AG04450 (cell line): ENCODE measurements around the gene RARRES1. TPM values are rescaled to one million over a fixed set of nuclear protein-coding genes. Genes with fewer than 3 reads are reported as not detected.

Experiments used
- CTCF ChIA-PET: fragments of 300-600, 350-600 bp; formaldehyde crosslinking; extraction: SDS; loops from one replicate; lab custom pipeline; 2022; ENCODE audit warnings: antibody characterized with exemption, inconsistent platforms; lab: Charles Lee
- POLR2A ChIA-PET: fragments of 350-600 bp; formaldehyde crosslinking; extraction: SDS; loops from one replicate; lab custom pipeline; 2021; ENCODE audit warnings: antibody characterized with exemption, inconsistent platforms; lab: Yijun Ruan, JAX
- DNase-seq: peaks from one replicate; pipeline ENCODE4 v3.0.0-alpha.2; 2011; ENCODE audit warnings: low read depth, low spot score
- H3K27ac ChIP-seq: one replicate; pipeline ENCODE4 v1.5.1; 2012; ENCODE audit warnings: low read depth, low read length, control low read depth
- H3K27me3 ChIP-seq: one replicate; pipeline ENCODE4 v1.6.0; 2012; ENCODE audit warnings: low read length; ENCODE audit not compliant: control insufficient read depth, insufficient read depth
- H3K4me3 ChIP-seq: 2 replicates; pipeline ENCODE4 v1.5.1; 2011; ENCODE audit warnings: mild to moderate bottlenecking, low read depth, low read length, control low read depth
- H3K9me3 ChIP-seq: 2 replicates; pipeline ENCODE4 v1.5.1; 2012; ENCODE audit warnings: low read length; ENCODE audit not compliant: control insufficient read depth, insufficient read depth
- CTCF ChIP-seq: IDR thresholded peaks from 2 replicates; pipeline ENCODE4 v1.5.1; 2011; ENCODE audit warnings: low read depth, low read length, control low read depth, inconsistent platforms
- polyA plus RNA-seq: library from polyadenylated mRNA; depleted of rRNA; stranded (reverse); fragments of >200 nt; gene quantifications from 2 replicates; pipeline ENCODE4 v1.2.3, GENCODE V29; 2011

Gene RARRES1
- polyA plus RNA-seq, 1 experiment: 50.4 TPM

DNA sequence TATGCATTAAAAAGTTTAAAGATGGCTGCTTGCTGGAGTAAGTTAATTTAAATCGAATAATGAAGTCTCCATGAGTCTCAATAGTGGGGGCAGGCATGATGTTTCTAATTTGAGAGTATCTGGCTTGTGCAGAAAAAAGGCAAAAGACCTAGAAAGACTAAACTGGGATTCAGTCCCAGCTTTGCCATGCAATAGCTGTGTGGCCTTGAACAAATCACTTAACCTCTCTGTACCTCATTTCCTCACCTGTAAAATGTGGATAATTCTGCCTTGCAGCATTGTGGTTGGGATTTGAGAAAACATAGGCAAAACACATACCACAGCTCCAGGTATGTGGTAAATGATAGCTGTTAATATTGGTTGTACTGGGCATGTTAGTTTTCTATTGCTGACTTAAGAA, 68.4 kb downstream of the RARRES1 start:
- DNase-seq: no peak
- POLR2A ChIA-PET: no interaction called here
- no peaks in the 10 kb centered on the region for H3K27me3 ChIP-seq
- TF ChIP-seq CTCF: no peak
- CTCF ChIA-PET: interaction anchor here (0.6 to 6.5 kb wide), 4 partner anchors 6 to 128 kb away, joined by 3 to 85 read pairs (median 20); partner anchors contain the start of gene LXN
- no peak overlapping the region for H3K4me3 ChIP-seq
- no peak overlapping the region for H3K27ac ChIP-seq
- no peaks in the 10 kb centered on the region for H3K9me3 ChIP-seq

DNA sequence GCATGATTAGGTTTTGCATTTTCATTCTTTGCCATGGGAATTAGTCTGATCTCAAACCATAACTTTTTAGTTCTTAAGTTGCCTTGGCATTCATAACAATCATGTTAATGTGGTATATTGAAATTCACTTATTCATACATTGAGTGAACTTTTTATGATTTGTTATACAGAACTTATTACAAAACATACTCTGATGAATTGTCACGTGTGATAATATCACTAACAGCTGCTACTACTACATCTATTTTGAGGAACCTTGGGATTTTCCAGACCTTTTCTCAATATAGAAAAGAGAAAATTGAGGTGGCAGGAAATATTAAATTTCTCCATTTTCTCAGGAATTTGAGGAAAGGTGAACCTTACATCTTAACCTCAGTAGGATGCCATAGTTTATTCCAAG, 69.0 kb downstream of the RARRES1 start:
- no peak for DNase-seq
- no peak for TF ChIP-seq CTCF
- POLR2A ChIA-PET: no interaction called here
- H3K27me3 ChIP-seq: no peaks in the 10 kb centered on the region
- no peaks in the 10 kb centered on the region for H3K9me3 ChIP-seq
- no peak overlapping the region for H3K4me3 ChIP-seq
- H3K27ac ChIP-seq: no peak overlapping the region
- CTCF ChIA-PET: interaction anchor here (1.2 to 6.5 kb wide), 5 partner anchors 7 to 597 kb away, joined by 4 to 85 read pairs (median 11); partner anchors contain the start of gene LXN

DNA sequence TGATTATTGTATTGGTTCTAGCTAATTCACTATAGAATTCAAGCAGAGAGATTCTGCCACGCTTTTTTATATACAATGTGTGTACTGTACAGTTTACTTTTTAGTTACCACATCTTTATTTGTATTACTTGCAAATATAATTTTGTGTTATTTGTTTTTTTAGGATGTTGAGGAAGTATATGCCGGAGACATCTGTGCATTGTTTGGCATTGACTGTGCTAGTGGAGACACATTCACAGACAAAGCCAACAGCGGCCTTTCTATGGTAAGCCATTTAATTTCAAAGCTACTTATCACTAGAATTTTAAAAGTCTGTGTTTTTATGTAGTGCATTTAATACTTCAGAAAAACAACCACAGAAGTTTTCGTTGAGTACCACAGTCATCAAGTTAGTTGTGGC, 71.5 kb downstream of the RARRES1 start:
- TF ChIP-seq CTCF: no peak
- no peak for DNase-seq
- Histone ChIP-seq H3K4me3 (no peak overlapping the region), H3K27ac (no peak overlapping the region), H3K9me3 (no peaks in the 10 kb centered on the region), H3K27me3 (no peaks in the 10 kb centered on the region)
- ChIA-PET POLR2A (interaction anchor here (0.7 kb wide), 1 partner anchor 131 kb away, joined by 3 read pairs; no protein-coding TSS in a partner anchor), CTCF (interaction anchor here (0.6 to 6.5 kb wide), 16 partner anchors 10 to 599 kb away, joined by 3 to 268 read pairs (median 14); partner anchors contain the start of genes GFM1, LXN and MLF1)

DNA sequence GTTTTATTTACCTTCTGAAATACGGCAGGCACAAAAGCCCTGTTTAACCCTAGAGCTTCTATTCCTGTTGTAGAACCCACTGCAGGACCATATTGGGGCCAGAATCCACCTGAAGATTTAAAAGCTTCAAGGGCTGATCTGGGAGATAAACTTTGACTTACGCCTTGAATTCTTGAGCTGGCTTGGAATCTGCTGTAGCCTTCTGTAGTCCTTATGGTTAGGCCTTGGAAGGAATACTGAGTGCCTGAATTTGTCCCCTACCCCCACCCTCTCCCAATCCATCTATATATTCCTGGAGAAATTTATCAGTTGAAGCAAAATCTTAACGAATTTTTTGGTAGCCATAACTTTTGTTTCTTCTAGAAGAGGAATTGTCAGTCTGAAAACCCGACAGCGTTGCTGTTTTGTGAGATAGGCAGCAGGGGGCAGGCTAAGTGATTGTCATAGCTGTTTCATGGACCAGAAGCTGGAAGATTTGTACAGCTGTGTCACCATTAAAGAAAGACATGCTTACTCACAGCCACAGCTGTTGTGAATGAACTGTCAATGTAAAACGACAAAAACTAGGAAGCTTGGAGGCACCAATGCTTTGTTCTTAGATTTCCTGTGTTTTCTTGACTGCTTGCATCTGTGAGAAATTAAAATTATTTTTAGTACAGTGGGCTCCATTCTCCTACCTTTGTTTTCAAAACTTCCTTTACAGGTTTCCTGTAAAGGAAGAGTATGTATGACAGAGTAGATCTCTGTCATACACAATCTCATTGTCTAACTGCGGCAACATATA, 72.6 kb downstream of the RARRES1 start:
- no peaks in the 10 kb centered on the region for H3K9me3 ChIP-seq
- POLR2A ChIA-PET: interaction anchor here (0.5 to 1.3 kb wide), 3 partner anchors 15 to 130 kb away, joined by 3 to 10 read pairs (median 8); no protein-coding TSS in a partner anchor
- TF ChIP-seq CTCF: peak; percentile 76
- H3K4me3 ChIP-seq: no peak overlapping the region
- DNase-seq: peak; percentile 55
- H3K27me3 ChIP-seq: no peaks in the 10 kb centered on the region
- CTCF ChIA-PET: interaction anchor here (0.7 to 6.5 kb wide), 48 partner anchors 8 to 1056 kb away, joined by 3 to 268 read pairs (median 5); partner anchors contain the start of genes GFM1, LXN, MFSD1 and MLF1
- no peak overlapping the region for H3K27ac ChIP-seq

DNA sequence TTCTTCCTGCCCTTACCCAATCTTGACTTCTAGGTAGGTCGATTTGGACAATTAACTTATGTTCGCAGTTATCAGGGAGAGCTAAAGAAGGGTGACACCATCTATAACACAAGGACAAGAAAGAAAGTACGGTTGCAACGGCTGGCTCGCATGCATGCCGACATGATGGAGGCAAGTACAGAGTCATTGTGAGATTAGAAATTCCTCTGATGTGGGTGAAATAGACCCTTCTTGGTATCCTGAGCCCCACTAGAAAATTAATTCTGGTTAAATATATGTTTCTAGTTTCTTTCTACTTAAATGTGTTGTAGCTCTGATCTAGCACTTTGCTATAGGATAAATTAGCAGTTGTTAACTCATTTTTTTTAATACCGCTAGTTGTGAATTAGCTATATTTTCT, 73.4 kb downstream of the RARRES1 start:
- Histone ChIP-seq H3K9me3 (no peaks in the 10 kb centered on the region), H3K27ac (no peak overlapping the region), H3K4me3 (no peak overlapping the region), H3K27me3 (no peaks in the 10 kb centered on the region)
- DNase-seq: no peak
- ChIA-PET CTCF (interaction anchor here (0.6 to 6.5 kb wide), 37 partner anchors 11 to 601 kb away, joined by 3 to 268 read pairs (median 5); partner anchors contain the start of genes GFM1, LXN and MFSD1), POLR2A (interaction anchor here (0.5 to 1.3 kb wide), 2 partner anchors 14 to 131 kb away, joined by 8 to 10 read pairs; no protein-coding TSS in a partner anchor)
- no peak for TF ChIP-seq CTCF
